Measurements from ENCODE around the gene PGBD4.

Gene PGBD4

DNA sequence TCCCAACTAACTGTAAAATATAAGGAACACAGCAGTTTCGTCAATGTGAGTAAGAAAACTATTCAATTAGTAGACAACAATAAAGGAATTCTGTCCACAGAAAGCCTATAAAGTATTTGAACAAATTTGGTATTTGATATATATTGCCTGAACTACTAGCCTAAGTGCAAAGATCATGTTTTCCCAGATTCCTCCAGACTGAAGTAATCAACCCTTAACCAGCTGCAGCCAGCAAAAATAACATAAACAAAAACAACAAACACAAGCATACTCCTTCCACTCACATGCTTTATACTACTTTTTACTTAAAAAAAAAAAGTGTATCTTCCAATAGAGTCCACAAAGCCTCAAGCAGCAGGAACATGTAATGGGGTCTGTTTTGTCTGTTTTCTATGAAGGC is 24.1 kb downstream of the PGBD4 start:
- in situ Hi-C loops (cut with HindIII; ENCODE audit: low pct_ligation_motif_present, low sequenced_read_pairs) = no loop called here
- TF ChIP-seq, protein P1, sequence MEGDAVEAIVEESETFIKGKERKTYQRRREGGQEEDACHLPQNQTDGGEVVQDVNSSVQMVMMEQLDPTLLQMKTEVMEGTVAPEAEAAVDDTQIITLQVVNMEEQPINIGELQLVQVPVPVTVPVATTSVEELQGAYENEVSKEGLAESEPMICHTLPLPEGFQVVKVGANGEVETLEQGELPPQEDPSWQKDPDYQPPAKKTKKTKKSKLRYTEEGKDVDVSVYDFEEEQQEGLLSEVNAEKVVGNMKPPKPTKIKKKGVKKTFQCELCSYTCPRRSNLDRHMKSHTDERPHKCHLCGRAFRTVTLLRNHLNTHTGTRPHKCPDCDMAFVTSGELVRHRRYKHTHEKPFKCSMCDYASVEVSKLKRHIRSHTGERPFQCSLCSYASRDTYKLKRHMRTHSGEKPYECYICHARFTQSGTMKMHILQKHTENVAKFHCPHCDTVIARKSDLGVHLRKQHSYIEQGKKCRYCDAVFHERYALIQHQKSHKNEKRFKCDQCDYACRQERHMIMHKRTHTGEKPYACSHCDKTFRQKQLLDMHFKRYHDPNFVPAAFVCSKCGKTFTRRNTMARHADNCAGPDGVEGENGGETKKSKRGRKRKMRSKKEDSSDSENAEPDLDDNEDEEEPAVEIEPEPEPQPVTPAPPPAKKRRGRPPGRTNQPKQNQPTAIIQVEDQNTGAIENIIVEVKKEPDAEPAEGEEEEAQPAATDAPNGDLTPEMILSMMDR (IDR thresholded peaks at IDR 0.05; ENCODE audit: low read depth, low read length, missing control alignments) = no peak
- Histone ChIP-seq H3K4me3 (ENCODE audit: low read depth, low read length) (no peak overlapping the region), H3K36me3 (replicated peaks) (no peaks in the 10 kb centered on the region), H3K27ac (no peak overlapping the region), H3K27me3 (replicated peaks) (no peaks in the 10 kb centered on the region)
- no peak for DNase-seq

DNA sequence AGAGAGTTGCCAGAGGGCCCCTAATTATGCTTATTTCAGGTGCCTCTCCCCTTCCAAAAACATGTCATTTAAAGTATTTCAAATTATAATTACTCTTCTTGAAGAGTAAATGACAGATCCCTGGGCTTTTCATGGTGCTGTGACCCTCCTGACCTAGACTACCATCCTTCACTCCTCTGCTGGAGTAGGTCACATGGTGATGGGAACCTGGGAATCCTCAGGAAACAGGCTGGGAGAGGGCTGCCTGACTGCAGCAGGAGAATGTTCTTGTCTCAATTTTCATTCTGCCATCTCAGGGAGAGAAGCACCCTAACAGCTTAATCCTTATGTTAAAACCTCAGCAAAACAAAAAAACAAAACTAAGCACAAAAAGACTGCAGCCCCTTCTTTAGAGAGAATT is 24.6 kb downstream of the PGBD4 start:
- TF ChIP-seq, protein P1 (IDR thresholded peaks at IDR 0.05; ENCODE audit: low read depth, low read length, missing control alignments) = no peak
- in situ Hi-C loops (cut with HindIII; ENCODE audit: low pct_ligation_motif_present, low sequenced_read_pairs) = no loop called here
- Histone ChIP-seq H3K4me3 (ENCODE audit: low read depth, low read length) (no peak overlapping the region), H3K27me3 (replicated peaks) (no peaks in the 10 kb centered on the region), H3K27ac (no peak overlapping the region), H3K36me3 (replicated peaks) (no peaks in the 10 kb centered on the region)
- no peak for DNase-seq

DNA sequence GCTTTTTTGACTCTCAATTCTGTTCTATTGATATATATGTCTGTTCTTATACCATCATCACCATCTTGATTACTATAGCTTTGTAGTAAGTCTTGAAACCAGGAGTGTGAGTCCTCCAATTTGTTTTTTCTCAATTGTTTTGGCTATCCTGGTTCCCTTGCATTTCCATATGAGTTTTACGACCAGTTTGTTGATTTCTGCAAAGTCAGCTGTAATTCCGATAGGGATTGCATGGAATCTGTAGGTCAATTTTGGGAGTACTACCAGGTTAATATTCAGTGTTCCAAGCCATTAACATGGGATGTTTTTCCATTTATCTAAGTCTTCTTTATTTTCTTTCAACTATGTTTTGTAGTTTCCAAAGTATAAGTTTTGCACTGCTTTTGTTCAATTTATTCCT is 27.0 kb downstream of the PGBD4 start:
- DNase-seq = no peak
- TF ChIP-seq, protein P1 (IDR thresholded peaks at IDR 0.05; ENCODE audit: low read depth, low read length, missing control alignments) = no peak
- H3K27ac ChIP-seq = no peak overlapping the region
- H3K4me3 ChIP-seq (ENCODE audit: low read depth, low read length) = no peak overlapping the region
- H3K27me3 ChIP-seq (replicated peaks) = no peaks in the 10 kb centered on the region
- H3K36me3 ChIP-seq (replicated peaks) = no peaks in the 10 kb centered on the region
- in situ Hi-C loops (cut with HindIII; ENCODE audit: low pct_ligation_motif_present, low sequenced_read_pairs) = no loop called here

- TF ChIP-seq, protein P1 (IDR thresholded peaks at IDR 0.05; ENCODE audit: low read depth, low read length, missing control alignments) = no peak
- no peak for DNase-seq
- H3K27me3 ChIP-seq (replicated peaks) = no peaks in the 10 kb centered on the region
- in situ Hi-C loops (cut with HindIII; ENCODE audit: low pct_ligation_motif_present, low sequenced_read_pairs) = no loop called here
- peaks cover 4% of the 10 kb centered on the region for H3K36me3 ChIP-seq (replicated peaks)
- H3K27ac ChIP-seq = no peak overlapping the region
- H3K4me3 ChIP-seq (ENCODE audit: low read depth, low read length) = no peak overlapping the region
Observed at GRCh38 chr15:34132881-34133280, 31.0 kb downstream of the PGBD4 start.

DNA sequence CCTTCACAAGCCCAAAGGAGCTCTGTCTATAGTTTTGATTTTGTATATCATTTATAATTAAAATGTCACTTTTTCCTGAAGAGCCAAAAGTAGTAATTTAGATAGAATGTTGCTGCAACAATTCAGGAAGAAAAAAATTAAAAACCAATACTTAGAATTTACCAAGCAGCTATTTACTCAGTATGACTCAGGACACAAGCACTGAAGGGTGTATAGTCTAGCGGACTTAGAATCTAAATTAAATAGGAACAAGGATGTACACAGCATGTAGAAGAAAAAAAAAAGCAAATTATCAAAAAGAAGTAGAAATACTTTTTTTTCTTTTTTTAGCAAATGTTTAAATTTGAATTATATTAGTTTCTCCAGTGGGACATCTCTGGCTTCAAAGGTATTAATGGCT is 31.6 kb downstream of the PGBD4 start:
- TF ChIP-seq, protein P1 (IDR thresholded peaks at IDR 0.05; ENCODE audit: low read depth, low read length, missing control alignments) = no peak
- Histone ChIP-seq H3K36me3 (replicated peaks) (peaks cover 4% of the 10 kb centered on the region), H3K27ac (no peak overlapping the region), H3K27me3 (replicated peaks) (no peaks in the 10 kb centered on the region), H3K4me3 (ENCODE audit: low read depth, low read length) (no peak overlapping the region)
- no peak for DNase-seq
- in situ Hi-C loops (cut with HindIII; ENCODE audit: low pct_ligation_motif_present, low sequenced_read_pairs) = no loop called here

DNA sequence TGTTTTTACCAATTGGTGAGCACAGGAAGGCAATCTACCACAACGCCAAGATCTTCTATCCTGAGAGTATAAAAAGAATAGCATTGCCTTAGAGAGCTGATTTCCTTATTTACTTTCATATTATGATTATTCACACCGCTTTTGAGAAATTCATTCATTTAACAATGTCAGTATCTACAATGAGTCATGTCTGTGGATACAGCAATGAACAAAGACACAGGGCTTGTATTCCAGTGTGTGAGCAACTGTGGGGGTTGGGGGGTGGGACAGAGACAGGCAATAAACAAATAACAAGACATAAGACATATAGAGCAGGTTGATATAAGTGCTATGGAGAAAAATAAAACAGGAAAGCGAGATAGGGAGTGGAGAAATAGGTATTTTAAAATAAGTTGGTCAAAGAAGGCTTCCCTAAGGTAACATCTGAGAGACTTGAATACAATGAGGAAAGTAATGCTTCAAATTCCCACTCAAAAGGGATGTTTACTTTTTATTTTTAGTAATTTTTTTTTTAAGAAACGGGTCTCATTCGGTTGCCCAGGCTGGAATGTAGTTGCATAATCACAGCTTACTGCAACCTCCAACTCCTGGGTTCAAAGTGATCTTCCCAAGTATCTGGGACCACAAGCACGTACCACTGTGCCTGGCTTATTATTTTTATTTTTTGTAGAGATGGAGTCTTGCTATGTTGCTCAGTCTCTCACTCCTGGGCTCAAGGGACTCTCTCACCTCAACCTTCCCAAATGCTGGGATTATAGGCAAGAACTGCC is 45.7 kb downstream of the PGBD4 start:
- no peak overlapping the region for H3K4me3 ChIP-seq (ENCODE audit: low read depth, low read length)
- in situ Hi-C loops (cut with HindIII; ENCODE audit: low pct_ligation_motif_present, low sequenced_read_pairs) = no loop called here
- H3K27me3 ChIP-seq (replicated peaks) = no peaks in the 10 kb centered on the region
- H3K36me3 ChIP-seq (replicated peaks) = peaks cover 32% of the 10 kb centered on the region
- TF ChIP-seq, protein P1 (IDR thresholded peaks at IDR 0.05; ENCODE audit: low read depth, low read length, missing control alignments) = no peak
- peak; percentile 35 for DNase-seq
- no peak overlapping the region for H3K27ac ChIP-seq

Measured in brain microvascular endothelial cell (primary cell).